H1 (cell line): ENCODE measurements around the gene CHSY3. TPM values are rescaled to one million over a fixed set of nuclear protein-coding genes. Genes with fewer than 3 reads are reported as not detected.

Experiments used
- CTCF ChIA-PET: fragments of 300-600 bp; sonication (Branson Sonifier 250); formaldehyde crosslinking; loops from one replicate; lab custom pipeline; 2021; ENCODE audit not compliant: partially characterized antibody; lab: Charles Lee
- POLR2A ChIA-PET: fragments of 300-600 bp; sonication (Branson Sonifier 250); formaldehyde crosslinking; loops from one replicate; lab custom pipeline; 2021; ENCODE audit warnings: inconsistent platforms; ENCODE audit not compliant: partially characterized antibody; lab: Charles Lee
- DNase-seq, 2 experiments: peaks; one replicate each; pipeline versions ENCODE4 v3.0.0 to v3.0.0-alpha.2; 2010 to 2022; ENCODE audit warnings: low spot score in 2 of 2, low read depth in 1 of 2, mixed read lengths in 1 of 2
- FAIRE-seq: peaks from 2 replicates; lab custom pipeline; 2011; peaks lifted over from hg19 to GRCh38; lab: Jason Lieb, UNC
- H2AFZ ChIP-seq: 2 replicates; pipeline ENCODE4 v1.8.1; 2012; ENCODE audit warnings: low read length, inconsistent platforms
- H2AK5ac ChIP-seq: 2 replicates; pipeline ENCODE4 v1.6.1; 2013; ENCODE audit warnings: low read depth, low read length
- H2BK120ac ChIP-seq: replicated peaks from 2 replicates; pipeline ENCODE3; 2013; ENCODE audit warnings: low read depth, low read length, inconsistent platforms
- H2BK12ac ChIP-seq: 2 replicates; pipeline ENCODE4 v1.6.1; 2013; ENCODE audit warnings: low read depth, low read length
- H2BK15ac ChIP-seq: 2 replicates; pipeline ENCODE4 v1.6.1; 2013; ENCODE audit warnings: low read length
- H2BK20ac ChIP-seq: 2 replicates; pipeline ENCODE4 v1.6.1; 2013; ENCODE audit warnings: low read length
- H2BK5ac ChIP-seq: 2 replicates; pipeline ENCODE4 v1.6.1; 2013; ENCODE audit warnings: low read depth, low read length
- H3K14ac ChIP-seq: 2 replicates; pipeline ENCODE4 v1.6.1; 2013; ENCODE audit warnings: inconsistent platforms; ENCODE audit not compliant: insufficient read length
- H3K18ac ChIP-seq: 2 replicates; pipeline ENCODE4 v1.6.1; 2013; ENCODE audit warnings: low read length; ENCODE audit errors: extremely low read depth
- H3K23ac ChIP-seq: 2 replicates; pipeline ENCODE4 v1.6.1; 2013; ENCODE audit warnings: inconsistent platforms; ENCODE audit not compliant: insufficient read length
- H3K23me2 ChIP-seq: 2 replicates; pipeline ENCODE4 v1.6.1; 2013; ENCODE audit warnings: low read depth, low read length
- H3K27ac ChIP-seq: 2 replicates; pipeline ENCODE4 v1.6.1; 2011; ENCODE audit warnings: low read depth, low read length, inconsistent platforms
- H3K27me3 ChIP-seq, 4 experiments: replicated peaks in 1 of 4; 1 replicate in 1 of 4; 2 replicates in 3 of 4; pipeline versions ENCODE4 v1.6.1 to v1.8.1; 2011 to 2013; ENCODE audit warnings: low read length in 3 of 4, mild to moderate bottlenecking in 3 of 4, inconsistent platforms in 2 of 4, mixed read lengths in 2 of 4, moderate library complexity in 1 of 4; ENCODE audit not compliant: control insufficient read depth in 3 of 4, insufficient read depth in 3 of 4; ENCODE audit errors: extremely low read depth in 1 of 4
- H3K36me3 ChIP-seq, 4 experiments: 2 replicates each; pipeline versions ENCODE4 v1.6.1 to v1.8.1; 2011 to 2013; ENCODE audit warnings: mild to moderate bottlenecking in 4 of 4, low read length in 3 of 4, moderate library complexity in 2 of 4, control low read depth in 1 of 4, inconsistent platforms in 1 of 4; ENCODE audit not compliant: insufficient read depth in 4 of 4, control insufficient read depth in 2 of 4
- H3K4ac ChIP-seq: replicated peaks from 2 replicates; pipeline ENCODE3; 2013; ENCODE audit warnings: low read length, low read depth, mixed read lengths, inconsistent platforms; ENCODE audit not compliant: insufficient read length
- H3K4me1 ChIP-seq, 4 experiments: replicated peaks in 1 of 4; 1 replicate in 1 of 4; 2 replicates in 3 of 4; pipeline versions ENCODE4 v1.6.1 to v1.8.1; 2011 to 2013; ENCODE audit warnings: low read length in 3 of 4, inconsistent platforms in 2 of 4, mixed read lengths in 1 of 4; ENCODE audit not compliant: insufficient read depth in 4 of 4, control insufficient read depth in 3 of 4
- H3K4me2 ChIP-seq, 2 experiments: 2 replicates each; pipeline versions ENCODE4 v1.6.1 to v1.8.1; 2011 to 2013; ENCODE audit warnings: low read depth in 2 of 2, low read length in 2 of 2, control low read depth in 1 of 2, inconsistent platforms in 1 of 2, mild to moderate bottlenecking in 1 of 2; ENCODE audit not compliant: insufficient read depth in 1 of 2
- H3K4me3 ChIP-seq, 4 experiments: fragments of 200-600, 300-600 bp in 1 of 4; sonication (generic), shearing (Covaris generic), sonication (Bioruptor Twin) in 1 of 4; 2 replicates each; pipeline versions ENCODE4 v1.5.1 to v1.8.1; 2011 to 2016; ENCODE audit warnings: low read length in 4 of 4, low read depth in 3 of 4, control low read depth in 2 of 4, inconsistent platforms in 2 of 4, mild to moderate bottlenecking in 2 of 4, mixed read lengths in 1 of 4, moderate library complexity in 1 of 4; ENCODE audit not compliant: insufficient read depth in 2 of 4; ENCODE audit errors: extremely low read depth in 1 of 4
- H3K56ac ChIP-seq: replicated peaks from 2 replicates; pipeline ENCODE3; 2013; ENCODE audit warnings: low read depth, mild to moderate bottlenecking, mixed read lengths, low read length, inconsistent platforms; ENCODE audit not compliant: insufficient read length
- H3K79me1 ChIP-seq: 2 replicates; pipeline ENCODE4 v1.6.1; 2013; ENCODE audit warnings: low read depth, low read length, control low read depth
- H3K79me2 ChIP-seq, 2 experiments: 2 replicates each; pipeline versions ENCODE4 v1.6.1 to v1.8.1; 2012 to 2013; ENCODE audit warnings: low read length in 2 of 2, mild to moderate bottlenecking in 2 of 2, inconsistent platforms in 1 of 2; ENCODE audit not compliant: insufficient read depth in 2 of 2, control insufficient read depth in 1 of 2
- H3K9ac ChIP-seq, 4 experiments: replicated peaks in 1 of 4; 1 replicate in 1 of 4; 2 replicates in 3 of 4; pipeline versions ENCODE4 v1.6.1 to v1.8.1; 2011 to 2013; ENCODE audit warnings: low read depth in 3 of 4, low read length in 3 of 4, control low read depth in 2 of 4, mild to moderate bottlenecking in 2 of 4, moderate library complexity in 2 of 4, inconsistent platforms in 1 of 4; ENCODE audit errors: extremely low read depth in 1 of 4
- H3K9me3 ChIP-seq, 2 experiments: 2 replicates each; pipeline versions ENCODE4 v1.6.1 to v1.8.1; 2012 to 2013; ENCODE audit warnings: mild to moderate bottlenecking in 2 of 2, moderate library complexity in 2 of 2, control low read depth in 1 of 2, inconsistent platforms in 1 of 2, low read depth in 1 of 2, low read length in 1 of 2, mixed read lengths in 1 of 2; ENCODE audit not compliant: insufficient read depth in 2 of 2
- H4K20me1 ChIP-seq, 2 experiments: replicated peaks in 1 of 2; 2 replicates each; pipeline versions ENCODE3 to v1.8.1; 2011 to 2013; ENCODE audit warnings: inconsistent platforms in 2 of 2, low read length in 2 of 2, mild to moderate bottlenecking in 1 of 2; ENCODE audit not compliant: insufficient read depth in 2 of 2, control insufficient read depth in 1 of 2
- H4K5ac ChIP-seq: 2 replicates; pipeline ENCODE4 v1.6.1; 2013; ENCODE audit warnings: low read length, low read depth, mixed read lengths, inconsistent platforms; ENCODE audit not compliant: insufficient read length
- H4K8ac ChIP-seq: 2 replicates; pipeline ENCODE4 v1.8.0; 2013; ENCODE audit warnings: mild to moderate bottlenecking, moderate library complexity, low read length, inconsistent platforms; ENCODE audit not compliant: insufficient read depth; ENCODE audit errors: extremely low read depth
- H4K91ac ChIP-seq: replicated peaks from 2 replicates; pipeline ENCODE3; 2013; ENCODE audit warnings: low read length, mixed read lengths, inconsistent platforms; ENCODE audit not compliant: insufficient read length
- BACH1 ChIP-seq: IDR thresholded peaks from 2 replicates; pipeline ENCODE4 v1.6.1; 2012; ENCODE audit warnings: low read length, improper control_type of control experiment
- SUZ12 ChIP-seq: fragments of 200-600 bp; sonication (generic); IDR thresholded peaks from 2 replicates; pipeline ENCODE4 v1.6.1; 2012; ENCODE audit warnings: mild to moderate bottlenecking, inconsistent platforms, low read length, moderate library complexity, mixed read lengths
- WGBS, 2 experiments: shearing (Covaris generic) in 1 of 2; methylation state at CpG; one replicate each; pipeline versions ENCODE4 v1.1.6 to v1.1.7; 2013 to 2015; ENCODE audit warnings: low lambda C conversion rate in 2 of 2, mixed read lengths in 2 of 2, inconsistent platforms in 1 of 2, low coverage in 1 of 2, missing lambda C conversion rate in 1 of 2; ENCODE audit not compliant: insufficient replicate concordance in 2 of 2, insufficient coverage in 1 of 2, insufficient read length in 1 of 2; ENCODE audit errors: extremely low coverage in 1 of 2, missing lambda C conversion rate in 1 of 2; 5-methylcytosine and 5-hydroxymethylcytosine counted together
- polyA plus RNA-seq, 7 experiments: library from polyadenylated mRNA; depleted of rRNA in 3 of 7; stranded (reverse) in 5 of 7; unstranded in 2 of 7; fragments of >200 nt in 5 of 7; fragments of 200-250 nt in 2 of 7; gene quantifications; 1 replicate in 5 of 7; 2 replicates in 1 of 7; 4 replicates in 1 of 7; pipeline versions ENCODE4 v1.2.1 to v1.2.3, GENCODE V29; 2011 to 2013; ENCODE audit warnings: missing spikeins in 2 of 7, mixed read lengths in 2 of 7
- total RNA-seq: library from RNA; stranded (reverse); fragmentation: NEBNext Ultra II Directional; extraction: Animal tissue kit (Norgen Biotek cat#: 25700); gene quantifications from 2 replicates; pipeline ENCODE4 v1.2.1, GENCODE V29; 2021

The CHSY3 gene
- total and polyA plus RNA-seq, 2 of the 8 experiments (the other 6 are each of a cell fraction or from before 2014, with no cell fraction given) = 0.24 to 1.8 TPM

DNA sequence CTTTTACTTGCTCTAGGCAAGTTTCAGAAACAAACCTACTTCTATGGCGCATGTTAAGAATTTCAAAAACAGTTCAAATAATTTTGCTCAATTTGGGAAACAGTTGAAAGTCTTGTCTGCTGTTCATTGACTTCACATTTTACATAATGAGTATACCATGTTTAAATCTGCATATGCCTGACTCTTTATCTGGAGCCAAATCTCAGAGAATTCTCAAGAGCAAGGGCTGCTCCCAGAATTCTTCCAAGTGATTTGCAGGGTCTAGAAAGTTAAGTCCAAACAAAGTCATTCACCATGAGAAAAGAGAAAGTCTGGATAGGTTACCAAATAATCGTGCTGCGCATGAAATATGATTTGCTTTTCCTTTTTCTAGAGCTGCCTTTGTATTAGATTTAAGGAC lies 160.2 kb downstream of the CHSY3 start:
- no peaks in the 10 kb centered on the region for H3K79me2 ChIP-seq
- H3K23me2 ChIP-seq = no peaks in the 10 kb centered on the region
- no peak overlapping the region for H2BK5ac ChIP-seq
- H2BK12ac ChIP-seq = no peak overlapping the region
- no peaks in the 10 kb centered on the region for H3K36me3 ChIP-seq
- no peak overlapping the region for H3K4me3 ChIP-seq
- no peak overlapping the region for H3K18ac ChIP-seq
- H2BK120ac ChIP-seq = no peak overlapping the region
- ChIA-PET CTCF (no interaction called here), POLR2A (no interaction called here)
- no peak overlapping the region for H3K27ac ChIP-seq
- H3K9ac ChIP-seq = no peak overlapping the region
- H3K4me1 ChIP-seq = no peaks in the 10 kb centered on the region
- peaks cover 0 to 1% (median 0%) of the 10 kb centered on the region in 4 experiments; a peak in 1 of 7 replicates for H3K27me3 ChIP-seq
- no peak overlapping the region for H3K4me2 ChIP-seq
- DNase-seq (no peak), FAIRE-seq (no peak)
- TF ChIP-seq BACH1 = no peak
- TF ChIP-seq SUZ12 = no peak
- H4K91ac ChIP-seq = no peak overlapping the region
- H3K9me3 ChIP-seq = no peaks in the 10 kb centered on the region
- no peak overlapping the region for H3K56ac ChIP-seq
- no peak overlapping the region for H4K8ac ChIP-seq
- H3K23ac ChIP-seq = no peak overlapping the region
- H4K5ac ChIP-seq = no peak overlapping the region
- H4K20me1 ChIP-seq = no peaks in the 10 kb centered on the region
- H2AFZ ChIP-seq = no peak overlapping the region
- 98% methylated on average over 3 of the region's 3 CpGs; no CpG with 5 or more reads in 1 of the 2 experiments for WGBS, 2 experiments
- no peak overlapping the region for H2BK15ac ChIP-seq
- no peak overlapping the region for H3K4ac ChIP-seq
- H2AK5ac ChIP-seq = no peak overlapping the region
- no peak overlapping the region for H3K14ac ChIP-seq
- no peaks in the 10 kb centered on the region for H3K79me1 ChIP-seq
- H2BK20ac ChIP-seq = no peak overlapping the region
